ENCODE results near the gene POLA1.

GRCh38 chrX:24956828-24957227 lies 263.1 kb downstream of the POLA1 start:
- TF ChIP-seq CTCF (conservative IDR thresholded peaks at IDR 0.05) (no peak), ZFX (IDR thresholded peaks at IDR 0.05) (no peak)

Measured in C4-2B (cell line).